ENCODE data around the gene TFDP3.

TFDP3 gene

GRCh38 chrX:133246921-133247320 is 28.8 kb upstream of the TFDP3 start:
- H3K9ac ChIP-seq, result no peak overlapping the region
- no peak for TF ChIP-seq Cebpa-rat (IDR thresholded peaks at IDR 0.05)
- H3K4me1 ChIP-seq, result no peaks in the 10 kb centered on the region
- H3K4me2 ChIP-seq, result no peak overlapping the region
- no peak overlapping the region for H3K4me3 ChIP-seq
- H4K20me1 ChIP-seq, result peaks cover 14% of the 10 kb centered on the region; the same call in 1 of the 2 replicates
- H3K27ac ChIP-seq, result no peak overlapping the region
- peaks cover 86% of the 10 kb centered on the region for H3K27me3 ChIP-seq
- no peaks in the 10 kb centered on the region for H3K36me3 ChIP-seq
- H3K9me3 ChIP-seq, result peaks cover 38% of the 10 kb centered on the region

- no peaks in the 10 kb centered on the region; the same call in 1 of the 2 replicates for H4K20me1 ChIP-seq
- no peaks in the 10 kb centered on the region for H3K9me3 ChIP-seq
- H3K4me1 ChIP-seq, result peaks cover 24% of the 10 kb centered on the region
- H3K4me3 ChIP-seq, result no peak overlapping the region
- no peak for TF ChIP-seq Cebpa-rat (IDR thresholded peaks at IDR 0.05)
- no peaks in the 10 kb centered on the region for H3K36me3 ChIP-seq
- H3K27me3 ChIP-seq, result peaks cover 86% of the 10 kb centered on the region
- no peak overlapping the region for H3K9ac ChIP-seq
- H3K27ac ChIP-seq, result no peak overlapping the region
- no peak overlapping the region for H3K4me2 ChIP-seq
Observed at GRCh38 chrX:133235830-133236229, 17.7 kb upstream of the TFDP3 start.

GRCh38 chrX:133232331-133232730 is 14.2 kb upstream of the TFDP3 start:
- Histone ChIP-seq H3K4me1 (peaks cover 8% of the 10 kb centered on the region), H3K4me2 (no peak overlapping the region), H3K36me3 (no peaks in the 10 kb centered on the region), H3K9ac (no peak overlapping the region), H3K27me3 (peaks cover 90% of the 10 kb centered on the region), H3K27ac (no peak overlapping the region), H3K4me3 (no peak overlapping the region), H3K9me3 (no peaks in the 10 kb centered on the region), H4K20me1 (peaks cover 13% of the 10 kb centered on the region; the same call in 1 of the 2 replicates)
- no peak for TF ChIP-seq Cebpa-rat (IDR thresholded peaks at IDR 0.05)

GRCh38 chrX:133229361-133229760 is 11.2 kb upstream of the TFDP3 start:
- Histone ChIP-seq H3K36me3 (no peaks in the 10 kb centered on the region), H4K20me1 (peaks cover 13% of the 10 kb centered on the region; the same call in 1 of the 2 replicates), H3K27ac (no peak overlapping the region), H3K9me3 (no peaks in the 10 kb centered on the region), H3K9ac (no peak overlapping the region), H3K4me1 (no peaks in the 10 kb centered on the region), H3K27me3 (peaks cover 89% of the 10 kb centered on the region), H3K4me2 (no peak overlapping the region), H3K4me3 (no peak overlapping the region)
- no peak for TF ChIP-seq Cebpa-rat (IDR thresholded peaks at IDR 0.05)

- Histone ChIP-seq H3K27ac (no peak overlapping the region), H3K27me3 (peaks cover 98% of the 10 kb centered on the region), H3K36me3 (no peaks in the 10 kb centered on the region), H3K4me3 (no peak overlapping the region), H3K9me3 (peaks cover 5% of the 10 kb centered on the region; the same call in 1 of the 2 replicates), H3K4me1 (no peaks in the 10 kb centered on the region), H4K20me1 (peaks cover 8% of the 10 kb centered on the region; the same call in 1 of the 2 replicates), H3K9ac (no peak overlapping the region), H3K4me2 (no peak overlapping the region)
- no peak for TF ChIP-seq Cebpa-rat (IDR thresholded peaks at IDR 0.05)
Observed at GRCh38 chrX:133215747-133216146, 2.4 kb downstream of the TFDP3 start.

- H3K27me3 ChIP-seq, result peaks cover 98% of the 10 kb centered on the region
- H3K4me3 ChIP-seq, result no peak overlapping the region
Observed at GRCh38 chrX:133215017-133215416, 3.1 kb downstream of the TFDP3 start.

GRCh38 chrX:133214301-133214700 is 3.9 kb downstream of the TFDP3 start:
- Histone ChIP-seq H3K36me3 (no peaks in the 10 kb centered on the region), H3K27me3 (peaks cover 98% of the 10 kb centered on the region), H3K9ac (no peak overlapping the region), H3K27ac (no peak overlapping the region), H3K4me2 (no peak overlapping the region), H4K20me1 (peaks cover 14% of the 10 kb centered on the region; the same call in 1 of the 2 replicates), H3K4me3 (no peak overlapping the region), H3K4me1 (no peaks in the 10 kb centered on the region), H3K9me3 (peaks cover 5% of the 10 kb centered on the region; the same call in 1 of the 2 replicates)
- no peak for TF ChIP-seq Cebpa-rat (IDR thresholded peaks at IDR 0.05)

More at GRCh38 chrX:133215017-133215416, 3.1 kb downstream of the TFDP3 start:
- Histone ChIP-seq H3K4me2 (no peak overlapping the region), H3K4me1 (no peaks in the 10 kb centered on the region), H4K20me1 (peaks cover 12% of the 10 kb centered on the region; the same call in 1 of the 2 replicates), H3K27ac (no peak overlapping the region), H3K9me3 (peaks cover 5% of the 10 kb centered on the region; the same call in 1 of the 2 replicates), H3K36me3 (no peaks in the 10 kb centered on the region), H3K9ac (no peak overlapping the region)
- TF ChIP-seq Cebpa-rat (IDR thresholded peaks at IDR 0.05), result no peak

- TF ChIP-seq Cebpa-rat (IDR thresholded peaks at IDR 0.05), result no peak
- Histone ChIP-seq H3K27ac (no peak overlapping the region), H3K36me3 (no peaks in the 10 kb centered on the region), H3K9ac (no peak overlapping the region), H4K20me1 (peaks cover 14% of the 10 kb centered on the region; the same call in 1 of the 2 replicates), H3K4me1 (no peaks in the 10 kb centered on the region), H3K4me2 (no peak overlapping the region), H3K9me3 (0 out of 2 replicates have a peak, but pooled peaks cover 5% of the 10 kb centered on the region), H3K4me3 (no peak overlapping the region), H3K27me3 (peaks cover 96% of the 10 kb centered on the region)
Observed at GRCh38 chrX:133213117-133213516, 5.0 kb downstream of the TFDP3 start.

- Histone ChIP-seq H3K27me3 (peaks cover 95% of the 10 kb centered on the region), H3K4me1 (no peaks in the 10 kb centered on the region), H3K9ac (no peak overlapping the region), H3K9me3 (no peaks in the 10 kb centered on the region), H3K36me3 (no peaks in the 10 kb centered on the region), H3K27ac (no peak overlapping the region), H3K4me3 (no peak overlapping the region), H4K20me1 (peaks cover 11% of the 10 kb centered on the region; the same call in 1 of the 2 replicates), H3K4me2 (no peak overlapping the region)
- no peak for TF ChIP-seq Cebpa-rat (IDR thresholded peaks at IDR 0.05)
Observed at GRCh38 chrX:133207751-133208150, 10.4 kb downstream of the TFDP3 start.

GRCh38 chrX:133191739-133192039 is 26.5 kb downstream of the TFDP3 start:
- no peak overlapping the region for H3K9ac ChIP-seq
- H4K20me1 ChIP-seq, result peaks cover 27% of the 10 kb centered on the region; the same call in 1 of the 2 replicates
- no peak overlapping the region for H3K27ac ChIP-seq
- no peaks in the 10 kb centered on the region for H3K9me3 ChIP-seq
- H3K4me3 ChIP-seq, result no peak overlapping the region
- no peaks in the 10 kb centered on the region for H3K4me1 ChIP-seq
- no peaks in the 10 kb centered on the region for H3K36me3 ChIP-seq
- peaks cover 89% of the 10 kb centered on the region for H3K27me3 ChIP-seq
- H3K4me2 ChIP-seq, result no peak overlapping the region
- TF ChIP-seq Cebpa-rat (IDR thresholded peaks at IDR 0.05), result no peak
